ENCODE measurements around the gene ADA. TPM values are rescaled to one million over a fixed set of nuclear protein-coding genes. Genes with fewer than 3 reads are reported as not detected.

ADA gene
- total and polyA plus RNA-seq, 9 of the 15 experiments (the other 6 are each of a cell fraction or from before 2014, with no cell fraction given): 2.4 to 26.1 (median 5.3) TPM

- no TSS peak for BruUV-seq (replicated peaks)
- Histone ChIP-seq H3K4me3 (no peak overlapping the region), H3K9ac (ENCODE audit: insufficient read depth in 1 of 2, low read depth in 2 of 2, low read length in 2 of 2) (no peak overlapping the region), H3K79me2 (ENCODE audit: control insufficient read depth, insufficient read depth, low read length) (no peaks in the 10 kb centered on the region), H3K9me3 (replicated peaks; ENCODE audit: control insufficient read depth, insufficient read depth, low read depth, low read length) (no peaks in the 10 kb centered on the region), H3K27ac (ENCODE audit: extremely low read depth, low read depth, low read length) (no peak overlapping the region), H2AFZ (ENCODE audit: low read depth, low read length) (no peak overlapping the region), H3K36me3 (ENCODE audit: control insufficient read depth, insufficient read depth, low read length) (no peaks in the 10 kb centered on the region), H3K4me1 (replicated peaks in 1 of 2; ENCODE audit: control insufficient read depth in 2 of 2, insufficient read depth in 2 of 2, low read length in 2 of 2) (peaks cover 5 to 20% of the 10 kb centered on the region in 2 experiments), H3K27me3 (ENCODE audit: control insufficient read depth in 2 of 2, insufficient read depth in 2 of 2, low read length in 2 of 2) (0 out of 5 replicates have a peak, but pooled peaks cover 0 to 2% of the 10 kb centered on the region in 2 experiments), H3K9me1 (ENCODE audit: control insufficient read depth, insufficient read depth, low read length) (no peaks in the 10 kb centered on the region), H4K20me1 (replicated peaks; ENCODE audit: control insufficient read depth, insufficient read depth, low read length) (no peaks in the 10 kb centered on the region), H3K4me2 (ENCODE audit: insufficient read depth, low read length) (no peak overlapping the region)
- FAIRE-seq (no peak), DNase-seq (ENCODE audit: extremely low read depth in 1 of 4, low spot score in 3 of 4) (no peak), ATAC-seq (no peak)
- in situ Hi-C loops (cut with MboI): no loop called here
- TF ChIP-seq KHSRP (IDR thresholded peaks at IDR 0.05) (no peak), NCOA1 (IDR thresholded peaks at IDR 0.05; ENCODE audit: low read depth) (no peak), ZNF695 (CRISPR knock-in tag; IDR thresholded peaks at IDR 0.05) (no peak), GTF2A2 (tag; IDR thresholded peaks at IDR 0.05) (no peak), HINFP (tag; conservative IDR thresholded peaks at IDR 0.05; ENCODE audit: low read depth) (no peak), DMBX1 (CRISPR knock-in tag; IDR thresholded peaks at IDR 0.05; ENCODE audit: borderline replicate concordance) (no peak), ZFPM2 (CRISPR knock-in tag; IDR thresholded peaks at IDR 0.05) (no peak), FUS (optimal IDR thresholded peaks at IDR 0.05; ENCODE audit: low read depth, low read length) (no peak)
- ChIA-PET POLR2A (interaction anchor here (1.0 kb wide), 1 partner anchor 770 kb away, joined by 3 read pairs; the partner anchor contains the start of gene SYS1), CTCF (ENCODE audit: low intra/inter-chr PET ratio) (no interaction called here)
- WGBS (ENCODE audit: insufficient coverage, low coverage, missing lambda C conversion rate): 10% methylated on average over 3 of the region's 3 CpGs
- intact Hi-C loops (cut with micrococcal nuclease): no loop called here
These were observed 59.1 kb downstream of the ADA start for GRCh38 chr20:44592366-44592765.
